NOMO-1 treated with DMSO at 0.1 percent for 48 hours (cell line): Measurements from ENCODE around the gene TMEM63C.
A peak's percentile ranks its signal among the peaks of the same experiment; 100 is the strongest.

ENCODE experiments used
- DNase-seq: peaks from one replicate; lab custom pipeline; 2025; ENCODE audit not compliant: unreplicated experiment; lab: John Stamatoyannopoulos, UW

TMEM63C gene

GRCh38 chr14:77194706-77195105 is 13.1 kb downstream of the TMEM63C start:
- no peak for DNase-seq

- DNase-seq: no peak
These were observed 14.2 kb downstream of the TMEM63C start for GRCh38 chr14:77195766-77196165.

- no peak for DNase-seq
These were observed 16.4 kb downstream of the TMEM63C start for GRCh38 chr14:77197988-77198387.

GRCh38 chr14:77198561-77198960 is 17.0 kb downstream of the TMEM63C start:
- no peak for DNase-seq

GRCh38 chr14:77199590-77199989 is 18.0 kb downstream of the TMEM63C start:
- DNase-seq: no peak

GRCh38 chr14:77200406-77200985 is 18.9 kb downstream of the TMEM63C start:
- no peak for DNase-seq

- no peak for DNase-seq
These were observed 20.1 kb downstream of the TMEM63C start for GRCh38 chr14:77201696-77202095.

- DNase-seq: no peak
These were observed 22.2 kb downstream of the TMEM63C start for GRCh38 chr14:77203611-77204458.

GRCh38 chr14:77204459-77204771 is 22.8 kb downstream of the TMEM63C start:
- no peak for DNase-seq

GRCh38 chr14:77204907-77205306 is 23.3 kb downstream of the TMEM63C start:
- DNase-seq: no peak

GRCh38 chr14:77205566-77205965 is 24.0 kb downstream of the TMEM63C start:
- DNase-seq: no peak

GRCh38 chr14:77206261-77206824 is 24.7 kb downstream of the TMEM63C start:
- DNase-seq: no peak

GRCh38 chr14:77206877-77207389 is 25.3 kb downstream of the TMEM63C start:
- no peak for DNase-seq

GRCh38 chr14:77208291-77208978 is 26.8 kb downstream of the TMEM63C start:
- peak; percentile 2 for DNase-seq

- no peak for DNase-seq
These were observed 27.4 kb downstream of the TMEM63C start for GRCh38 chr14:77208979-77209318.

- peak; percentile 32 for DNase-seq
These were observed 30.7 kb downstream of the TMEM63C start for GRCh38 chr14:77212097-77212870.

GRCh38 chr14:77212943-77213678 is 31.5 kb downstream of the TMEM63C start:
- peak; percentile 3 for DNase-seq

GRCh38 chr14:77213679-77214016 is 32.0 kb downstream of the TMEM63C start:
- DNase-seq: no peak

- DNase-seq: no peak
These were observed 32.6 kb downstream of the TMEM63C start for GRCh38 chr14:77214216-77214615.

- no peak for DNase-seq
These were observed 36.0 kb downstream of the TMEM63C start for GRCh38 chr14:77217551-77217950.
